Measurements from ENCODE around the gene ASPG. TPM values are rescaled to one million over a fixed set of nuclear protein-coding genes. Genes with fewer than 3 reads are reported as not detected.

Gene ASPG
- total RNA-seq, 1 experiment from 2014 or later = not detected

- Histone ChIP-seq H3K4me1 (replicated peaks; ENCODE audit: insufficient read depth) (no peaks in the 10 kb centered on the region), H2AFZ (no peak overlapping the region), H3K9me2 (ENCODE audit: insufficient read depth) (no peaks in the 10 kb centered on the region), H3K4me3 (no peak overlapping the region), H3K36me3 (ENCODE audit: low read depth) (no peaks in the 10 kb centered on the region), H3K27me3 (ENCODE audit: insufficient read depth, low read depth) (peaks cover 27% of the 10 kb centered on the region), H3F3A (ENCODE audit: insufficient read depth, low read depth) (no peaks in the 10 kb centered on the region), H4K20me1 (ENCODE audit: insufficient read depth) (no peaks in the 10 kb centered on the region), H3K79me2 (ENCODE audit: low read depth) (no peaks in the 10 kb centered on the region), H3K9me3 (ENCODE audit: insufficient read depth, low read depth) (no peaks in the 10 kb centered on the region; the same call in 1 of the 2 replicates), H3K4me2 (no peak overlapping the region), H3K27ac (no peak overlapping the region)
- TF ChIP-seq CTCF (conservative IDR thresholded peaks at IDR 0.05) (no peak), EZH2 (IDR thresholded peaks at IDR 0.05; ENCODE audit: low read depth) (no peak)
- ChIA-PET CTCF (no interaction called here), POLR2A (ENCODE audit: unreplicated experiment) (no interaction called here)
- DNase-seq = no peak
- intact Hi-C loops (cut with micrococcal nuclease; ENCODE audit: unreplicated experiment) = no loop called here
- BruUV-seq (replicated peaks) = no TSS peak
Measured at GRCh38 chr14:104037903-104038302, 47.6 kb upstream of the ASPG start.

- POLR2A ChIA-PET (ENCODE audit: unreplicated experiment) = no interaction called here
- intact Hi-C loops (cut with micrococcal nuclease; ENCODE audit: unreplicated experiment) = no loop called here
- Histone ChIP-seq H3K79me2 (ENCODE audit: low read depth) (no peaks in the 10 kb centered on the region), H3K4me3 (no peak overlapping the region), H4K20me1 (ENCODE audit: insufficient read depth) (no peaks in the 10 kb centered on the region), H3K9me3 (ENCODE audit: insufficient read depth, low read depth) (no peaks in the 10 kb centered on the region; the same call in 1 of the 2 replicates), H3K9me2 (ENCODE audit: insufficient read depth) (no peaks in the 10 kb centered on the region), H3K4me1 (replicated peaks; ENCODE audit: insufficient read depth) (no peaks in the 10 kb centered on the region), H3K27me3 (ENCODE audit: insufficient read depth, low read depth) (peaks cover 27% of the 10 kb centered on the region), H3K27ac (no peak overlapping the region), H2AFZ (no peak overlapping the region), H3K4me2 (no peak overlapping the region), H3F3A (ENCODE audit: insufficient read depth, low read depth) (no peaks in the 10 kb centered on the region; the same call in 1 of the 2 replicates), H3K36me3 (ENCODE audit: low read depth) (no peaks in the 10 kb centered on the region)
- DNase-seq = no peak
- no TSS peak for BruUV-seq (replicated peaks)
- no peak for TF ChIP-seq EZH2 (IDR thresholded peaks at IDR 0.05; ENCODE audit: low read depth)
- TF ChIP-seq CTCF (conservative IDR thresholded peaks at IDR 0.05) = no peak
- CTCF ChIA-PET = no interaction called here
Measured at GRCh38 chr14:104039214-104039613, 46.3 kb upstream of the ASPG start.

- Histone ChIP-seq H3K9me3 (ENCODE audit: insufficient read depth, low read depth) (no peaks in the 10 kb centered on the region; the same call in 1 of the 2 replicates), H3K9me2 (ENCODE audit: insufficient read depth) (no peaks in the 10 kb centered on the region), H3K4me3 (no peak overlapping the region), H3K4me1 (replicated peaks; ENCODE audit: insufficient read depth) (no peaks in the 10 kb centered on the region), H3K4me2 (no peak overlapping the region), H2AFZ (no peak overlapping the region), H3K27ac (no peak overlapping the region), H4K20me1 (ENCODE audit: insufficient read depth) (no peaks in the 10 kb centered on the region), H3K27me3 (ENCODE audit: insufficient read depth, low read depth) (peaks cover 22% of the 10 kb centered on the region), H3F3A (ENCODE audit: insufficient read depth, low read depth) (no peaks in the 10 kb centered on the region; the same call in 1 of the 2 replicates), H3K79me2 (ENCODE audit: low read depth) (no peaks in the 10 kb centered on the region), H3K36me3 (ENCODE audit: low read depth) (no peaks in the 10 kb centered on the region)
- ChIA-PET CTCF (no interaction called here), POLR2A (ENCODE audit: unreplicated experiment) (no interaction called here)
- no TSS peak for BruUV-seq (replicated peaks)
- intact Hi-C loops (cut with micrococcal nuclease; ENCODE audit: unreplicated experiment) = no loop called here
- no peak for DNase-seq
- no peak for TF ChIP-seq CTCF (conservative IDR thresholded peaks at IDR 0.05)
- TF ChIP-seq EZH2 (IDR thresholded peaks at IDR 0.05; ENCODE audit: low read depth) = no peak
Measured at GRCh38 chr14:104040539-104040938, 45.0 kb upstream of the ASPG start.

All from PC-9 (cell line).